DMS79 (cell line): ENCODE measurements around the gene SYNJ2.
A peak's percentile ranks its signal among the peaks of the same experiment; 100 is the strongest.

Experiments used
- DNase-seq: peaks from one replicate; lab custom pipeline; 2025; lab: John Stamatoyannopoulos, UW

Gene SYNJ2

DNA sequence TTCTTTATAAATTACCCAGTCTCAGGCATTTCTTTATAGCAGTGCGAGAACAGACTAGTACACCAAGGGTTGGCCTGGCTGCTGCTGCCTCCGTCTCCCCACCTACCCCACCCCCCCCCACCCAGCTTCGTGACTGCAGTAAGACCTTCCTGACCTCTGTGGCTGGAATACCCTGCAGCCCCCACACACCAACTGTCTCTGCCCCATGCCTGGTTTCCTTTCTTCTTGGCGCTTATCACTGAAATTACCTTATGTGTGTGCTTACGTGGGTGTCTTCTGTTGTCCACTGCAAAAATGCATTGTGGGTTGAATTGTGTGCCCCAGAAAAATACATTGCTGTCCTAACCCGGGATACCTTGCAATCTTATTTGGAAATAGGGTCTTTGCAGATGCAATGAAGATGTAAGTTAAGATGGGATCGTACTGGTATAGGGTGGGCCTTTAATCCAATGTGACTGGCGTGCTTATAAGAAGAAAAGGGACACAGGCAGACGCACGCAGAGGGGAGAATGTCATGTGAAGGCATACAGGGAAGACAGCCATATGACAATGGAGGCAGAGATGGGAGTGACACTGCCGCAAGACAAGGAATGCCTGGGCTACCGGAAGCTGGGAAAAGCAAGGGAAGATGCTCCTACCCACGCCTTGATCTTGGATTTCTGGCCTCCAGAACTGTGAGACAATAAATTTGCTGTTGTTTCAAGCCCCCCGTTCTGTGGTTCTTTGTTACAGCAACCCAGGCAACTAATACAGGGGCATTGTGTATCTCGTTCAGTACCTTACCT lies 15.4 kb downstream of the SYNJ2 start:
- no peak for DNase-seq

- no peak for DNase-seq
Observed at GRCh38 chr6:157997893-157998608, 16.4 kb downstream of the SYNJ2 start.

DNA sequence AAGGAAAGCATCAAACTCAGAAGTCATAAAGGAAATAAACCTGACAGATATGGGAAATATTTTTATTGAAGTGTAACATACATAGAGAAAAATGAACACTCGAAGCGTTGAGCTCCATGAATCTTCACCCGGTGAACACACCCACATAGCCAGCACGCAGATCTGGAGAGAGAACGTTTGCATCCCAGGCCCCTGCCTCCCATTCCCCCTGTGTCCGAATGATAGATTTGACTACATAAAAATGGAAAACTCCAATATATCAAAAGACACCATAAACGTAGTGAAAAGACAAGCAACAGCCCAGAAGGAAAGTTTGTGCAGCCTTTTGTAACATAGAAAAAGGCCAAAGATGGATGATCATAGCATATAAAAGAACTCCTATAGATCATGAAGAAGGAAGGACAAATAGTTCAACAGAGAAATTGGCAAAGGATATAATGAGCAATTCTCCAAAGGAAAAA lies 17.1 kb downstream of the SYNJ2 start:
- no peak for DNase-seq

DNA sequence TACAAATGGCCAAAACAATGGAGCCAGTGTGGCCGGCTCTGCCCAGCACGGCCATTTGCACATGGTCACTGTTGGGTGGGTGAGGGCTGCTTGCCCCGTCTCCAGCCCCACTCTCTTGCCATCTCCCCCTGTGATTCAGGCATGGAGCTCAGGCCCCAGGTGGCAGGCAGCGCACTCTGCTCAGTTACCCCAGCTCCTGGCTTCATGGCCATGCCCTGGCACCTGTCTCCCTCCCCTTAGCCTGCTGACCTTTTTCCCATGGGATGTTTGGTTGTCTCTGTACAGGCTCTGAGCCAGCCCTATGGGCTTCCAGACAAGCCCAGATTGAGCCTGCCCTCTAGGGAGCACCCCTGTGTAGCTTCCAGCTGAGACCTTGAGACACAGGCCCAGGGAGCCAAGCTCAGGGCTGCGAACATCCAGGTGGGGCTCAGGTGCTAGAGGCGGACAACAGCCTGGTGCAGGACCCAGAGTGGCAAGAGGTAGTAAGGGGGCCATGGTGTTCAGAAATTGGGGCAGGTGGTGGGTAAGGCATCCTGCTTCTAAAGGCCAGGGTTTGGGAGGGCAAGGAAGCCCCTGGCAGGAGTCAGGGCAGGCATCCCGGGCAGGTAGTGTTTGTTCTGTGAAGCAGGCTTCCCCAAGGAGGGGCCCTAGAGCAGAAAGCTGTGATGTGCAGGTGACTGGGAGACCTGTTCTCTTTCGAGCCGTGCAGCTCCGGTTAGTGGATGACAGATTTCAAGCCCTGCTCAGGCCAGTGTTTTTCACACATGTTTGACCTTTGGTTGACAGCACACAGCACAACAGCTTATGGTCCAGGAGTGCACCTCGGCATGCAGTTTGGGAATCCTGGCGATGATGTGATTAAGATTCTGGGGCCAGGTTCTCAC lies 17.7 kb downstream of the SYNJ2 start:
- DNase-seq = no peak

DNA sequence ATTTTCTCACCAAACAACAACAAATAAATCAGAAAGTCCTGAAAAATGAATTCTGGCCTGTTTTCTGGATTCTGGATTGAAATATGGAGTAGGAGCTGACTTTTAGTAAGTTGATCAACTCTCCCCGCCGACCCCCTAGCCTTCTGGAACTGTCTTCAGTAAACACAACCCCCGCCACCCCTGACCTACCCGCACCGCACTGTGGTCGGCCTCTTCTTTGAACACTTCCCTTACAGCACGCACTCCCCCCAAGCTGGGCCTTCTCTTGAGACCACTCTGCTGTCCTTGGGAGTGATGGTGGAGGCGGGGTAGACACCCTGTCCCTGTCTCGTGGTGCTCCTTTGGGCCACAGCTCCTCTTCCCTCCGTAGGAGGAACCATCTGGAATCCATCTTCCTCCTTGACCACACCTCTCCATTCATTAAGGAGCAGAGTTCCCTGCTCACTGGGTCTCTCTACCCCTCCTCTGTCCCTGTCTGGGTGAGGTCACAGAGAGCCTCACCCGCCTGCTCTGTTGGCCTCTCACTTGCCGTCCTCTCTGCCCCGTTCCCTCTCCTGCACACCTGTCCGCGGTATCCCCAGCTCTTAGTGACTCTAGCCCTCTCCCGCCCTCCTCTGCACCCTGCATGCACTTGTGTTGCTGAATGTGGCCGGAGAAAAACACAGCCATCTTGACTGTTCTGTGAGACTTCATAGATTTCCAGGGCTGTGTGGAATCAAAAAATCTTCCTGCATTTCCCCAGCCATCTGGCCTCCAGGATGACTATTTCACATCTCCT lies 19.1 kb downstream of the SYNJ2 start:
- DNase-seq = no peak

DNA sequence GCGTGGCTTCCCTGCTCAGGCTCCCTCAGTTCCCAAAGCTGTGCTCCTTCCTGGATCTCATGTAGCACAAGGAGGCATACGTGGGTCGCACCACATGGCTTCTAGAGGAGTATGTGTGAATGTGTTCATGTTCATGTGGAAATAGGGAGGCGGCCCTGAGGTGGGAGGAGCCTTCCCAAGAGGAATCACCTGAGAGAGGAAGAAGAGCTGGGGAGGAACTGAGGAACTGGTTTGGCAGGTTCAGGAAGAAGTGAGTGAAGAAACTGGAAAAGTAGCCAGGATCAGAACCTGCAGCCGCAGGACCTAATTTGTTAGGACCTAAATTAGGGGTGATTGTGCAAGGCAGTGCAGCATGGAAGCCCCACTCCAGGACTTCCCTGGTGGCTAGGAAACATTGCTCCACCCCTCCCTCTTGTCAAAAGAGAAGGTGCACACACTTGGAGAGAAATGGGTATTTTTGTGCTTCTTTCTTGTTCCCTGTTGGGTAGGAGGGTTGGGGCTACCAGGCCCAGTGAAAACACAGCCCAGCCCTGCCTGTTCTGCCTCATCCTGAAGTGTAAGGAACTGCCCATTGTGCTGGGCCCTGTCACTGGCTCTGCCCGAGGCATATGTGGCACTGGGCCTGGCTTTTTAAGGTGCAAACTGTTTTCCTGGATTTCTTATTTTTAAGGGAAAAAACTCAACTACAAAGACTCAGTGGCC lies 20.7 kb downstream of the SYNJ2 start:
- no peak for DNase-seq

DNA sequence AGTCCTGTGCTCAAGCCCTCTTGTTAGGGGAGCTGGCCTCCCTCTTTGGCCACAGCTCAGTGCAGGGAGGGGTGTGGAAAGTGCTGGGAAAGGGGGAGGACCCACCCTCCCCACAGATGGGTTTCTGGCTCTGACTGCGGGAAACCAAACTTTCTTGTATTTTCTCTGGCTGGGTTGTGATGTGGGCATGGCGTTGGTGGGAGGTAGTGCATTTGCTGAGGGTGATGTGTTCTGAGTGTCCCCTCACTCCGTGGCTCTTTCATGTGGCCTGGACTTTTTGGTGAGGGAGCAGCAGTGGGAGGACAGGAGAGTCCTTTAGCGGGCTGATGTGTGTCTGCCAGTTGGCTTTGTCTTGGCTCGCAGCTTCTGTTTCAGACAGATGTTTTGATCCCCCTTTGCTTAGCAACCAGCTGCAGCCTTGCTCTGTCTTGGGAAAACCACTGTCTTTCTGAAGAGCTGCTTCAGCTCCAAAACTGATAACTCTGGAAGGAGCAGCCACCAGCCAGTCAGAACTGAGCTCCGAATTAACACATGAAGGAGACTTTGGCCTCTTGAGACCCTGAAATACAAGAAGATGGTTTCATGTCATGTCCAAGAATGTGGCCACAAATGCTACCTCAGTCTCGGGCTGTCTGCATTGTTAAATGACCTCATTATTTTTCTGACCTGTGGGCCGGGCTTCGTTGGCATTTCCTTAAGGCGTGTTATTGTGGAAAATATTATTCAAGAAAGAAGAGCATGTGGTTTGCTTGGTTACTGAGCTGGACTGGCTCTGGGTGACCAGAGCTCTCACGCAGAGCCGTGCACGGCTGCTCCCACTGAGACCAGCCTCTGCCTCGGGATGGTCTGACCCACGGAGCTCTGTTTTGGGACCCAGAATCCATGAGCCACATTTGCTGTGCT lies 21.5 kb downstream of the SYNJ2 start:
- DNase-seq = no peak

GRCh38 chr6:158003910-158004700 lies 22.4 kb downstream of the SYNJ2 start:
- no peak for DNase-seq

DNA sequence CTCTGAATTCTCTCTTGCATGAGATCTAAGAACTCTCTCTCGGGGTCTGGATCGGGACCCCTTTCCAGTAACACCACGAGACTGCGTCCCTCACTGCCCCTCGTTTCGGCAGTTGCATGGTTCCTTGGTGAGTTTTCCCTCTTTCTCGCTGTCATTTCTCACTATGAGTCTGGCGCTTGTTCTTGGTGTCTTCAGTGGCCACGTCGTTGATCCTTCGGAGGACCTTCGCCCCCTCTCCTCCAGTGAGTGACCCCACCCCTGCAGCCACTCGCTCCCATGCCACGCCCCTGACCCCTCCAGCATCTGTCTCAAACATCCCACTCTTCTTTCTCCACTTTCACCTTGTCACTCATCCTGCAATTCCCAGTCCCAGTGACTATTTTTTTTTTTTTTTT lies 23.0 kb downstream of the SYNJ2 start:
- no peak for DNase-seq

DNA sequence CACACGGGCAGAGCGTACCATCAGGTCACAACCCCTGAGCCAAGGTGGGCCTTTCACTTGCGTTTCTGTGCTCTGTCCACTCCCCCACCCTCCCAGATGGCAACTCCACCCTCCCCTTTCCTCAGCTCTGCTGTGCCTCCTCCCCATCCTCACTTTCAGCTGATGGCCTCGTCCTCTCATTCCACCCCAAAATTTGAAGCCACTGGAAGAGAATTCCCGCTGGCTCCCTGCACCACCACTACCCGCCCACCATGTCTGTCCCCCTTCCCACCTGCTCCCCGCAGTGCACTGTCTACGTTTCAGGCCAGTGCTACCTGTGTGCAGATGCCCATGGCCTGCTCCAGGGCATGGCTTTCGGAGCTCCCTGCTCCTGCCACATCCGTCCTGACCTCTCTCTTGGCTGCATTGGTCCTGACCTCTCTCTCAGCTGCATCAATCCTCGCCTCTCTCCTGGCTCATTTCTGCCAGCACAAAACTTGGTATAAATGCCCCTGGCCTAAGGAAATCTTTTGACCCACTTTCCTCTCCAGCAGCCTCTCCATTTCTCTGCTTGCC lies 24.0 kb downstream of the SYNJ2 start:
- no peak for DNase-seq

DNA sequence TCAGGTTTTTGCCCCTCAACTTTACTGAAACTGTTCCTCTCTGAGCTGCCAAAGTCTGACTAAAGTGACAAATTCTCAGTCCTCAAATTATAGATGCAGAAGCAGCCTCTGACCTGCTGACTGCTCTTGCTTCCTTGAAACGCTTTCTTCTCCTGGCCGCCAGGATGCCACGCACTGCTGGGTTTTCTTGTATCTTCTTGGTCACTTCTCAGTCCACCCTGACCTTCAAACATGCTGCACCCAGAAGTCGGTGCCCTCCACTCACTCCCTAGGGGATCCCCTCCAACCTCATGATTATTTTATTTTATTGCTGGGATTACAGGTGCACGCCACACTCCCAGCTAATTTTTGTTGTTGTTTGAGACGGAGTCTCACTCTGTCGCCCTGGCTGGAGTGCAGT lies 24.7 kb downstream of the SYNJ2 start:
- DNase-seq = no peak

DNA sequence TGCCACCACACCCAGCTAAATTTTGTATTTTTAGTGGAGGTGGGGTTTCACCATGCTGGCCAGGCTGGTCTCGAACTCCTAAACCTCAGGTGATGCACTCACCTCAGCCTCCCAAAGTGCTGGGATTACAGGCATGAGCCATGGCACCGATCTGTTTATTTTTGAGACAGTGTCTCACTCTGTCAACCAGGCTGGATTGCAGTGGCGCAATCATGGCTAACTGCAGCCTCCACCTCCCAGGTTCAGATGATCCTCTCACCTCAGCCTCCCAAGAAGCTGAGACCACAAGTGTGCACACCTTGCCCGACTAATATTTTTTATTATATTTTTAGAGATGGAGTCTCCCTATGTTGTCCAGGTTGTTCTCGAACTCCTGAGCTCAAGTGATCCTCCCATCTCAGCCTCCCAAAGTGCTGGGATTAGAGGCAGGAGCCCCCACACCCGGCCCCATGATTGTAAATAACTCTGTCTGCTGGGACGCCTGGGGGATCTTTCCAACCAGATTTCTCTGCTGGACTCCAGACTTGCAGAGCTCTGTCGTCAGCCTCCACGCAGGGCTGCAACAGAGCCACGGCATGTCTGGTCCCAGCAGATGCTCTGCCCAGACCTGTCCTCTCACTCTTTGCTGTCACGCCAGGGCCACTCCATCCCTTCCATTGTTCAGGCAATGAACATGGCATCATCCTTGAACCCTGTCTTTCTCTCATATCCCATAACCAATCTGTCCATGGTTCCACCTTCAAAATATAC lies 25.3 kb downstream of the SYNJ2 start:
- no peak for DNase-seq

DNA sequence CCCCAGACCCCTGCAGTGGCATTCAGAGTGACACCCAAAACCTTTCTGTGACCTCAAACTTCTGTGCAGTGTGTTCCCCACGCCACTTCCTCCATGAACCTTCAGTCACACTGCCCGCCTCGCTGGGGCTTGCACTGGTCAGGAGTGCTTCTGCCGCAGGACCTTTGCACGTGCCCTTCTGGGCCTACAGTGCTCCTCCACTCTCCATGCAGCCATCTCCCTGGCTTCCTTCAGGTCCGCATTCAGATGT lies 27.1 kb downstream of the SYNJ2 start:
- DNase-seq = no peak

DNA sequence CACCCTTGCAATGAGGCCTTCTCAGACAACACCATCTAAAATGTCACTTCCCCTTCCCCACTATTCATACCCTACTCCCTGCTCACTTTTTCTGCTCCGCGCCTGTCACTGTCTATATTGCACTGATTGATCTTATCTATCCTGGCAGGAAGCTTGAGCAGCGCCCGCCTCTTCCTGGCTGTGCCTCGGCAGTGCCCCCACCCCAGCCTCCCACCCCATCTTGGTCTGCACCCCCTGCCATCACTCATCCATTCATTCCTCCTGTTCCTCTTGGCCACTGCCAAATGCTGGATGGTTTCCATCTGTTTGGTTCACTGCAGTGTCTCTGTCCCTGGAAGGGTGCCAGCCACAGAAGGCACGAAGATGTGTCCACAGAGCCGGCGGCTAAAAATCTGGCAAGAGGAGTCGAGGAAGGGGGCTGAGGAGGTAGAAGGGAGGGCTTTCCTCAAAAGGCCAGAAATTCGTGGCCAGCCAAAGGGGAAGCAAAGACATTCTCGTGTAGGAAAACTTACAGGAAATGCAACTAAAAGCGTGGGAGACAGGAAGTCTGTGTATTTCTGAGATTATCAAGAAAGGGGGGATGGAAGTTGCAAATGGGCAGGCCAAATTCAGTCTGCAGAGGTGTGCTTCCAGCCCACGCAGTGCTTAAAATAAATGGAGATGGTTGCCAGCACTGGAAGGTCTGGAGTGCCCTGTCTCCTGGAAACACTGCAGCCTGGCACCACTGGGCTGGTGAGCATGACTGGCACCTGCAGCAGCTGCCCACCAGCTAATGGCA lies 27.6 kb downstream of the SYNJ2 start:
- DNase-seq = peak; percentile 73

DNA sequence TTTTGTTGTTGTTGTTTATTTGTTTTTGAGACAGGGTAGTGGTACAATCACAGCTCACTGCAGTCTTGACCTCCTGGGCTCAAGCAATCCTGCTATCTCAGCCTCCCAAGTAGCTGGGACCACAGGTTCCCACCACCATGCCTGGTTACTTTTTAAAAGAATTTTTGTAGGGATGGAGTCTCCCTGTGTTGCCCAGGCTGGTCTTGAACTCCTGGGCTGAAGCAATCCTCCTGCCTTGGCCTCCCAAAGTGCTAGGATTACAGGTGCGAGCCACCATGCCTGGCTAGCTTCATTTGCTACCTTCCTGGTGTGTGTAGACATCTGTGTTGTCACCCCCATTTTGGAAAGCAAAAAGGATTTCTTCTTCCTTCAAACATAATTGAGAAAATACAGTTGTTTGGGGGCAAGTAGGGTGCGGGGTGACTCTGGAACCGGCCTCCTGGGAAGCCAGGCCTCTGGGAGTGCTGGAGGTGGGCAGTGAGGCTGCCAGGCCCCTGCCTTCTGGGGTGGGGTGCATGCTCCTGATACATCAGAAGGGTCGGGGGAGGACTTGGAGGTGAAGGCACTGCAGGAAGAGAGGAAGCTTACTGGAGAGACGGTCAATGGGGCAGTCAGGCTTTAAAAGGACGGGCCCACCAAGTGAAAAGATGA lies 28.4 kb downstream of the SYNJ2 start:
- DNase-seq = no peak

GRCh38 chr6:158010591-158011477 lies 29.2 kb downstream of the SYNJ2 start:
- DNase-seq = no peak
